HG03097 (cell line): ENCODE data around the gene OSBPL5.

Source experiments
- ATAC-seq: cut with Tn5 transposase; IDR thresholded peaks from one replicate; pipeline ENCODE4 v1.9.1; 2021; ENCODE audit not compliant: unreplicated experiment, low FRiP score

The OSBPL5 gene

GRCh38 chr11:3154001-3154599 is 11.0 kb downstream of the OSBPL5 start:
- ATAC-seq: no peak

GRCh38 chr11:3153291-3153861 is 11.7 kb downstream of the OSBPL5 start:
- no peak for ATAC-seq

- no peak for ATAC-seq
Measured at GRCh38 chr11:3152471-3153110, 12.5 kb downstream of the OSBPL5 start.

GRCh38 chr11:3150726-3151125 is 14.4 kb downstream of the OSBPL5 start:
- no peak for ATAC-seq

- no peak for ATAC-seq
Measured at GRCh38 chr11:3149852-3150188, 15.3 kb downstream of the OSBPL5 start.

GRCh38 chr11:3148990-3149851 is 15.9 kb downstream of the OSBPL5 start:
- ATAC-seq: no peak

GRCh38 chr11:3148255-3148989 is 16.7 kb downstream of the OSBPL5 start:
- ATAC-seq: no peak

- no peak for ATAC-seq
Measured at GRCh38 chr11:3147626-3148025, 17.5 kb downstream of the OSBPL5 start.

- ATAC-seq: no peak
Measured at GRCh38 chr11:3147257-3147619, 17.9 kb downstream of the OSBPL5 start.

- ATAC-seq: no peak
Measured at GRCh38 chr11:3146612-3147256, 18.4 kb downstream of the OSBPL5 start.

GRCh38 chr11:3145206-3145520 is 19.9 kb downstream of the OSBPL5 start:
- no peak for ATAC-seq

GRCh38 chr11:3144296-3145205 is 20.6 kb downstream of the OSBPL5 start:
- ATAC-seq: no peak

GRCh38 chr11:3143136-3143880 is 21.8 kb downstream of the OSBPL5 start:
- no peak for ATAC-seq

- no peak for ATAC-seq
Measured at GRCh38 chr11:3140291-3140603, 24.9 kb downstream of the OSBPL5 start.

- no peak for ATAC-seq
Measured at GRCh38 chr11:3139481-3140290, 25.4 kb downstream of the OSBPL5 start.

- ATAC-seq: no peak
Measured at GRCh38 chr11:3139086-3139440, 26.0 kb downstream of the OSBPL5 start.

- no peak for ATAC-seq
Measured at GRCh38 chr11:3138178-3139085, 26.7 kb downstream of the OSBPL5 start.
